Neutrophil (primary cell): ENCODE data around the gene ATP1A2.

Experiments used
- H3K27ac ChIP-seq: fragments of 200-600 bp; sonication (generic); 2 replicates; pipeline ENCODE4 v1.5.1; 2016; ENCODE audit warnings: mild to moderate bottlenecking, moderate library complexity
- H3K27me3 ChIP-seq: fragments of 200-600 bp; sonication (generic); 2 replicates; pipeline ENCODE4 v1.6.0; 2016; ENCODE audit warnings: mild to moderate bottlenecking
- H3K36me3 ChIP-seq: fragments of 200-600 bp; sonication (generic); 2 replicates; pipeline ENCODE4 v1.5.1; 2017
- H3K4me1 ChIP-seq, 2 experiments: fragments of 200-600 bp in 1 of 2; sonication (generic) in 1 of 2; 1 replicate in 1 of 2; 2 replicates in 1 of 2; pipeline versions ENCODE4 v1.5.1 to v1.6.1; 2013 to 2016; ENCODE audit warnings: low read depth in 1 of 2, low read length in 1 of 2, mild to moderate bottlenecking in 1 of 2, moderate library complexity in 1 of 2; ENCODE audit not compliant: control insufficient read depth in 1 of 2, insufficient read depth in 1 of 2
- H3K4me3 ChIP-seq, 2 experiments: fragments of 200-600 bp in 1 of 2; sonication (generic) in 1 of 2; 1 replicate in 1 of 2; 2 replicates in 1 of 2; pipeline ENCODE4 v1.5.1; 2013 to 2016; ENCODE audit warnings: low read depth in 1 of 2, low read length in 1 of 2, mild to moderate bottlenecking in 1 of 2, moderate library complexity in 1 of 2
- H3K9me3 ChIP-seq: fragments of 200-600 bp; sonication (generic); 2 replicates; pipeline ENCODE4 v1.5.1; 2016
- TF ChIP-seq, protein P1 (sequence below): fragments of 200-600 bp; sonication (generic); IDR thresholded peaks from 2 replicates; pipeline ENCODE4 v1.5.1; 2016; ENCODE audit warnings: antibody characterized with exemption

Gene ATP1A2

DNA sequence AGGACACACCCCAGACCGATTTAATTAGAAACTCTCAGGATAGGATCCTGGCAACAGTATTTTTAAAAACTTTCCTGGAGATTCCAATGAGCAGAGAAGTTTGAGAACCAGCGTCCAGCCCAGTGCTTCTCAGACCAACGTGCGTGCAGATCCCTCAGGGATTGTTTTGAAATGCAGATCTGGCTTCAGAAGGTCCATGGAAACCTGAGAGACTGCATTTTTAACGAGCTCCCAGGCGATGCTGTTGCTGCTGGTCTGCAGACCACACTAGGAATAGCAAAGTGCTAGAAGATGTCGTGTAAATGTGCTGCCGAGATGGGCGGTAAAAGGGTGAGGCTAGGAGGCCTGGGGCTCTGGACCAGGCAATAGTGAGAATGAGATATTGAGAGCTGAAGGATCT is 56.4 kb downstream of the ATP1A2 start:
- H3K27ac ChIP-seq: no peak overlapping the region
- peaks cover 24% of the 10 kb centered on the region for H3K27me3 ChIP-seq
- H3K9me3 ChIP-seq: no peaks in the 10 kb centered on the region
- H3K4me1 ChIP-seq: peaks cover 7 to 12% of the 10 kb centered on the region in 2 experiments
- TF ChIP-seq, protein P1, sequence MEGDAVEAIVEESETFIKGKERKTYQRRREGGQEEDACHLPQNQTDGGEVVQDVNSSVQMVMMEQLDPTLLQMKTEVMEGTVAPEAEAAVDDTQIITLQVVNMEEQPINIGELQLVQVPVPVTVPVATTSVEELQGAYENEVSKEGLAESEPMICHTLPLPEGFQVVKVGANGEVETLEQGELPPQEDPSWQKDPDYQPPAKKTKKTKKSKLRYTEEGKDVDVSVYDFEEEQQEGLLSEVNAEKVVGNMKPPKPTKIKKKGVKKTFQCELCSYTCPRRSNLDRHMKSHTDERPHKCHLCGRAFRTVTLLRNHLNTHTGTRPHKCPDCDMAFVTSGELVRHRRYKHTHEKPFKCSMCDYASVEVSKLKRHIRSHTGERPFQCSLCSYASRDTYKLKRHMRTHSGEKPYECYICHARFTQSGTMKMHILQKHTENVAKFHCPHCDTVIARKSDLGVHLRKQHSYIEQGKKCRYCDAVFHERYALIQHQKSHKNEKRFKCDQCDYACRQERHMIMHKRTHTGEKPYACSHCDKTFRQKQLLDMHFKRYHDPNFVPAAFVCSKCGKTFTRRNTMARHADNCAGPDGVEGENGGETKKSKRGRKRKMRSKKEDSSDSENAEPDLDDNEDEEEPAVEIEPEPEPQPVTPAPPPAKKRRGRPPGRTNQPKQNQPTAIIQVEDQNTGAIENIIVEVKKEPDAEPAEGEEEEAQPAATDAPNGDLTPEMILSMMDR: no peak
- H3K4me3 ChIP-seq: no peak overlapping the region
- no peaks in the 10 kb centered on the region for H3K36me3 ChIP-seq

DNA sequence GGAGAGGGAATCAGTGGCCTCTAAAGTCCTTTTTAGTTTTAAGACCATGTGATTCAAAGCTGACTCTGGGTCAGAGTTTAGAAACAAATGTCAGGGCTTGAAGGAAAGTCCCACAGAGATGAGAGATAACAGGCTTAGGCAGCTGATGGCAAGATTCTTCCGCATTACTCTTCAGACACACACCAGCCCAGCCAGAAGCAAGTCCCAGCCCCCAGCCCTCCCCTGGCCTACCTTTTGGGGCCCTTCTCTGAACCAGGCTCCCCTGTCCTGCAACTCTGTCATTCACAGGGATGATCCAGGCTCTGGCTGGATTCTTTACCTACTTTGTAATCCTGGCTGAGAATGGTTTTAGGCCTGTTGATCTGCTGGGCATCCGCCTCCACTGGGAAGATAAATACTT is 61.7 kb downstream of the ATP1A2 start:
- TF ChIP-seq, protein P1: no peak
- H3K27ac ChIP-seq: no peak overlapping the region

DNA sequence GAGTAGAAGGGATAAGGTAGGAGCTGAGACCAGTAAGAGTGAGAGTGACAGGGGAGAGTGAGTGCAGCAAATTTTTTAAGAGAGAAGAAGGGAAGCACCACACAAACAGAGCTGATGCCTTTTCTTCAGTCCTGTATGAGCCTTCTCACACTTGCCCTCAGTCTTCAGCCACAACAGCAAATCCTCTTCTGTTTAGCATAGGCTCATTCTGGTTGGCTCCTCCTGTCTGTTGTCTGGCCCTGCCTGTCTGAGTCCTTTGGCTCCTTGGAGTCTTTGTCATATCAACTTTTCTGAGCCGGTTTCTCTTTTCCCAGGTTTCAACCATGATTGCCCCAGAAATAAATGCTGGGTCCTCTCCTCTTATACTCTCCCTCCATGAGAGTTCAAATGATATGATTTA is 62.1 kb downstream of the ATP1A2 start:
- H3K36me3 ChIP-seq: no peaks in the 10 kb centered on the region
- H3K4me1 ChIP-seq: no peaks in the 10 kb centered on the region
- no peaks in the 10 kb centered on the region for H3K9me3 ChIP-seq
- H3K4me3 ChIP-seq: no peak overlapping the region
- H3K27me3 ChIP-seq: peaks cover 12% of the 10 kb centered on the region
- TF ChIP-seq, protein P1: no peak
- H3K27ac ChIP-seq: no peak overlapping the region

More for the DNA sequence above, 61.7 kb downstream of the ATP1A2 start:
- Histone ChIP-seq H3K4me3 (no peak overlapping the region), H3K36me3 (no peaks in the 10 kb centered on the region), H3K27me3 (peaks cover 12% of the 10 kb centered on the region), H3K9me3 (no peaks in the 10 kb centered on the region), H3K4me1 (no peaks in the 10 kb centered on the region)

DNA sequence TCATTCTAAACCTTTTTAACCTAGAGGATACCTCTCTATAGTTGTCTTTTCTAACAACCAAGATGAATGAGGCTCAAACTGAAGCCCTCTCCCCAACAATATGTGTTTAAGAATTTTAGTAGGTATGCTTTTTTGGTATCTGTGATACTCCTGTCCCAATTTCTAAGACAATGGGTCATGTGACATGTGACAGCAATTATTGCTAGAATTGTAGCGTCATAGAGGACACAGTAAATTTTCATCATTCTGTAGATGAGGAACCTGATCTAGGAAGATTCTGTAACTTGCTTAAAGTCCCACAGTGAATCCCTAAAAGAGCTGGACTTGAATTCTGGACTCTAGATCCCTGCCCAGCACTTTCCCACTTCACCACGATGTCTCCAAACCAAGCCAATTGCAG is 63.2 kb downstream of the ATP1A2 start:
- no peaks in the 10 kb centered on the region for H3K36me3 ChIP-seq
- no peak overlapping the region for H3K27ac ChIP-seq
- H3K4me3 ChIP-seq: no peak overlapping the region
- TF ChIP-seq, protein P1: no peak
- no peaks in the 10 kb centered on the region for H3K4me1 ChIP-seq
- H3K27me3 ChIP-seq: peaks cover 12% of the 10 kb centered on the region
- H3K9me3 ChIP-seq: no peaks in the 10 kb centered on the region

DNA sequence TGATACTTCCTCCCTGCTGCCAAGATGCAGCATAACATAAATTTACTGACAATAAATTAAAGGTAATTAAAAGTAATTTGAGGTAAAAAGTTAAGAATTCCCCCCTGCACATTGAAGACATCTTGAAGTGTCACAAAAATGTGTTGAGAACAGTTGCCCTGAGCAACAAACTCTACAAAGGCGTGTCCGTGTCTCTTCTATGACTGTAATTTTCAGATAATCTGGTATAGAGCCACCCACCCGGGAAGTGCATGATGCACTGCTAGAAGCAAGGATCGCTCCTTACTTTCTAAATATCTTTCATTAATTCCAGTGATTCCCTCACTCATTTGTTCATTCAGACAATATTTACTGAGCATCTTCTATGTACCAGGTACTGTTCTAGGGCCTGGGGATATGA is 63.8 kb downstream of the ATP1A2 start:
- Histone ChIP-seq H3K4me3 (no peak overlapping the region), H3K27me3 (peaks cover 12% of the 10 kb centered on the region), H3K36me3 (no peaks in the 10 kb centered on the region), H3K4me1 (no peaks in the 10 kb centered on the region), H3K27ac (no peak overlapping the region), H3K9me3 (no peaks in the 10 kb centered on the region)
- TF ChIP-seq, protein P1: no peak

DNA sequence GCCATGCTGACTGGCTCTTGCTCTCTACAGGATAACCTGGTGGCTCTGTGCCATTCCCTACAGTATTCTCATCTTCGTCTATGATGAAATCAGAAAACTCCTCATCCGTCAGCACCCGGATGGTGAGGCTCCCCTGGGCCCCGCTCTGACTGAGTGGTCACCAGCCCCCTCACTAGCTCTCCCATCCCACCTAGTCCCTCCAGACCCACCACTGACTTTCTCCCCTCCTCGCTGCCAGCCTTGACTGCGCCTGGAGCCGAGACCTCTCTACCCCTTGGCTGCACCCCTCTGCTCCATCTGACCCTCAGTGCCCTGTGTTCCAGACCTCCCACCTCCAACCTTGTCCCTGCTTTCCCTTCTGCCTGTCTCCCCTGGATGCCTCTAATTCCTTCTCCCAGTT is 70.7 kb downstream of the ATP1A2 start:
- Histone ChIP-seq H3K9me3 (no peaks in the 10 kb centered on the region), H3K4me1 (no peaks in the 10 kb centered on the region), H3K4me3 (no peak overlapping the region), H3K27ac (no peak overlapping the region), H3K27me3 (peaks cover 5% of the 10 kb centered on the region), H3K36me3 (no peaks in the 10 kb centered on the region)
- TF ChIP-seq, protein P1: no peak
